OCI-LY1 (cell line): Measurements from ENCODE around the gene STON2.
"Not testable (repeated sequence)": the region's sequence is repeated elsewhere in the genome, so short reads cannot be mapped to it uniquely, and the experiment has no call there.

Experiments used
- H2AFZ ChIP-seq: fragments of 200-600 bp; sonication (generic), shearing (Covaris generic); 2 replicates; pipeline ENCODE4 v1.6.0; 2014; ENCODE audit warnings: antibody characterized with exemption, mild to moderate bottlenecking, low read length
- H3F3A ChIP-seq: fragments of 200-600 bp; sonication (generic), shearing (Covaris generic); 2 replicates; pipeline ENCODE4 v1.6.0; 2014; ENCODE audit warnings: mild to moderate bottlenecking, antibody characterized with exemption, low read length, moderate library complexity; ENCODE audit not compliant: insufficient read depth
- H3K27ac ChIP-seq: fragments of 200-600 bp; sonication (generic); 2 replicates; pipeline ENCODE4 v1.5.1; 2014; ENCODE audit warnings: low read length, mixed run types, mild to moderate bottlenecking, low read depth; ENCODE audit not compliant: poor library complexity, severe bottlenecking
- H3K27me3 ChIP-seq: fragments of 200-600 bp; sonication (generic); 2 replicates; pipeline ENCODE4 v1.6.0; 2014; ENCODE audit warnings: antibody characterized with exemption, mild to moderate bottlenecking, low read length, moderate library complexity; ENCODE audit not compliant: insufficient read depth
- H3K36me3 ChIP-seq: fragments of 200-600 bp; sonication (generic); 2 replicates; pipeline ENCODE4 v1.6.1; 2014; ENCODE audit warnings: mild to moderate bottlenecking, antibody characterized with exemption, low read length, moderate library complexity, mixed read lengths; ENCODE audit not compliant: insufficient read depth
- H3K4me1 ChIP-seq: fragments of 200-600 bp; sonication (generic); 2 replicates; pipeline ENCODE4 v1.5.1; 2014; ENCODE audit warnings: mild to moderate bottlenecking, low read length, moderate library complexity; ENCODE audit not compliant: insufficient read depth, severe bottlenecking
- H3K4me2 ChIP-seq: fragments of 200-600 bp; sonication (generic), shearing (Covaris generic); 2 replicates; pipeline ENCODE4 v1.6.1; 2014; ENCODE audit warnings: low read length
- H3K4me3 ChIP-seq: fragments of 200-600 bp; sonication (generic); 2 replicates; pipeline ENCODE4 v1.5.1; 2014; ENCODE audit warnings: low read length, low read depth, mild to moderate bottlenecking, mixed read lengths; ENCODE audit not compliant: poor library complexity, severe bottlenecking
- H3K79me2 ChIP-seq: fragments of 200-600 bp; shearing (Covaris generic); 2 replicates; pipeline ENCODE4 v1.6.1; 2016; ENCODE audit warnings: mixed run types, low read length, mixed read lengths; ENCODE audit not compliant: insufficient read depth
- H3K9ac ChIP-seq: fragments of 200-600 bp; sonication (generic), shearing (Covaris generic); 2 replicates; pipeline ENCODE4 v1.6.1; 2014; ENCODE audit warnings: mild to moderate bottlenecking, low read length, mixed read lengths
- H3K9me2 ChIP-seq: fragments of 200-600 bp; sonication (generic), shearing (Covaris generic); 2 replicates; pipeline ENCODE4 v1.6.1; 2014; ENCODE audit warnings: low read depth, mild to moderate bottlenecking, low read length, mixed read lengths
- H3K9me3 ChIP-seq: fragments of 200-600 bp; shearing (Covaris generic); 2 replicates; pipeline ENCODE4 v1.6.1; 2014; ENCODE audit warnings: low read length, mixed read lengths
- H4K20me1 ChIP-seq: fragments of 200-600 bp; sonication (generic), shearing (Covaris generic); 2 replicates; pipeline ENCODE4 v1.6.0; 2016; ENCODE audit warnings: mild to moderate bottlenecking, low read length; ENCODE audit not compliant: insufficient read depth
- CTCF ChIP-seq: fragments of 200-600 bp; sonication (generic), shearing (Covaris generic); IDR thresholded peaks from 2 replicates; pipeline ENCODE4 v1.5.1; 2017; ENCODE audit warnings: mild to moderate bottlenecking, antibody characterized with exemption, low read length, moderate library complexity, mixed read lengths
- EZH2 ChIP-seq: fragments of 200-600 bp; sonication (generic), shearing (Covaris generic); IDR thresholded peaks from 2 replicates; pipeline ENCODE4 v1.8.0; 2017; ENCODE audit warnings: borderline replicate concordance, mixed run types, mild to moderate bottlenecking, antibody characterized with exemption, low read length, moderate library complexity, mixed read lengths

The STON2 gene

GRCh38 chr14:81384900-81385299 lies 15.2 kb downstream of the STON2 start:
- Histone ChIP-seq H3K27me3 (no peaks in the 10 kb centered on the region), H3K36me3 (no peaks in the 10 kb centered on the region), H2AFZ (no peak overlapping the region), H3K79me2 (no peaks in the 10 kb centered on the region), H3K27ac (no peak overlapping the region), H3K9me2 (no peaks in the 10 kb centered on the region), H3K4me2 (no peak overlapping the region), H3K9me3 (no peaks in the 10 kb centered on the region), H3K4me3 (no peak overlapping the region), H3F3A (no peaks in the 10 kb centered on the region), H4K20me1 (no peaks in the 10 kb centered on the region), H3K9ac (no peak overlapping the region), H3K4me1 (no peaks in the 10 kb centered on the region)
- no peak for TF ChIP-seq CTCF
- no peak for TF ChIP-seq EZH2

- Histone ChIP-seq H3K27me3 (no peaks in the 10 kb centered on the region), H2AFZ (no peak overlapping the region), H3F3A (no peaks in the 10 kb centered on the region), H3K4me2 (no peak overlapping the region), H3K79me2 (no peaks in the 10 kb centered on the region), H3K27ac (no peak overlapping the region), H4K20me1 (no peaks in the 10 kb centered on the region), H3K9me2 (no peaks in the 10 kb centered on the region), H3K4me3 (no peak overlapping the region), H3K36me3 (no peaks in the 10 kb centered on the region), H3K9ac (no peak overlapping the region), H3K9me3 (no peaks in the 10 kb centered on the region), H3K4me1 (no peaks in the 10 kb centered on the region)
- TF ChIP-seq CTCF (no peak), EZH2 (no peak)
Observed at GRCh38 chr14:81382517-81383225, 17.5 kb downstream of the STON2 start.

GRCh38 chr14:81380009-81380408 lies 20.1 kb downstream of the STON2 start:
- H2AFZ ChIP-seq, H3K36me3 ChIP-seq, H4K20me1 ChIP-seq, H3K4me2 ChIP-seq, H3K4me3 ChIP-seq, H3K4me1 ChIP-seq, H3K27ac ChIP-seq, H3K27me3 ChIP-seq, H3F3A ChIP-seq, H3K79me2 ChIP-seq, H3K9me2 ChIP-seq, H3K9ac ChIP-seq, H3K9me3 ChIP-seq: not testable (repeated sequence)

GRCh38 chr14:81371802-81372201 lies 28.3 kb downstream of the STON2 start:
- Histone ChIP-seq H3K4me1 (no peaks in the 10 kb centered on the region), H3K79me2 (no peaks in the 10 kb centered on the region), H3K27me3 (no peaks in the 10 kb centered on the region), H3K9me2 (no peaks in the 10 kb centered on the region), H3K4me3 (no peak overlapping the region), H3K9me3 (no peaks in the 10 kb centered on the region), H3F3A (no peaks in the 10 kb centered on the region), H3K36me3 (no peaks in the 10 kb centered on the region), H3K4me2 (no peak overlapping the region), H2AFZ (no peak overlapping the region), H4K20me1 (no peaks in the 10 kb centered on the region), H3K27ac (no peak overlapping the region), H3K9ac (no peak overlapping the region)
- TF ChIP-seq EZH2 (no peak), CTCF (no peak)
